ENCODE data around the gene TOP2A. TPM values are rescaled to one million over a fixed set of nuclear protein-coding genes. Genes with fewer than 3 reads are reported as not detected.
"Not testable (repeated sequence)": the region's sequence is repeated elsewhere in the genome, so short reads cannot be mapped to it uniquely, and the experiment has no call there.

The TOP2A gene
- polyA plus RNA-seq, 1 experiment = 53.5 TPM

- CTCF ChIA-PET = interaction anchor here (0.5 to 2.2 kb wide), 4 partner anchors 11 to 1275 kb away, joined by 3 to 12 read pairs (median 4); no protein-coding TSS in a partner anchor
These were observed 5.9 kb downstream of the TOP2A start for GRCh38 chr17:40411821-40412220.

GRCh38 chr17:40410082-40410481 is 7.6 kb downstream of the TOP2A start:
- no peak overlapping the region for H3K4me3 ChIP-seq (ENCODE audit: low read depth, low read length)
- H3K9me3 ChIP-seq (ENCODE audit: control insufficient read depth, insufficient read depth, low read length) = no peaks in the 10 kb centered on the region
- DNase-seq (ENCODE audit: low read depth, low spot score) = no peak
- H3K27ac ChIP-seq (ENCODE audit: low read depth, low read length) = no peak overlapping the region
- CTCF ChIA-PET = interaction anchor here (0.5 to 1.4 kb wide), 5 partner anchors 9 to 270 kb away, joined by 3 to 5 read pairs (median 4); partner anchors contain the start of gene CASC3
- H3K27me3 ChIP-seq (ENCODE audit: control insufficient read depth, insufficient read depth, low read length) = no peaks in the 10 kb centered on the region
- TF ChIP-seq, protein P1, sequence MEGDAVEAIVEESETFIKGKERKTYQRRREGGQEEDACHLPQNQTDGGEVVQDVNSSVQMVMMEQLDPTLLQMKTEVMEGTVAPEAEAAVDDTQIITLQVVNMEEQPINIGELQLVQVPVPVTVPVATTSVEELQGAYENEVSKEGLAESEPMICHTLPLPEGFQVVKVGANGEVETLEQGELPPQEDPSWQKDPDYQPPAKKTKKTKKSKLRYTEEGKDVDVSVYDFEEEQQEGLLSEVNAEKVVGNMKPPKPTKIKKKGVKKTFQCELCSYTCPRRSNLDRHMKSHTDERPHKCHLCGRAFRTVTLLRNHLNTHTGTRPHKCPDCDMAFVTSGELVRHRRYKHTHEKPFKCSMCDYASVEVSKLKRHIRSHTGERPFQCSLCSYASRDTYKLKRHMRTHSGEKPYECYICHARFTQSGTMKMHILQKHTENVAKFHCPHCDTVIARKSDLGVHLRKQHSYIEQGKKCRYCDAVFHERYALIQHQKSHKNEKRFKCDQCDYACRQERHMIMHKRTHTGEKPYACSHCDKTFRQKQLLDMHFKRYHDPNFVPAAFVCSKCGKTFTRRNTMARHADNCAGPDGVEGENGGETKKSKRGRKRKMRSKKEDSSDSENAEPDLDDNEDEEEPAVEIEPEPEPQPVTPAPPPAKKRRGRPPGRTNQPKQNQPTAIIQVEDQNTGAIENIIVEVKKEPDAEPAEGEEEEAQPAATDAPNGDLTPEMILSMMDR (IDR thresholded peaks at IDR 0.05; ENCODE audit: low read depth, low read length) = no peak
- POLR2A ChIA-PET = no interaction called here

More at GRCh38 chr17:40411821-40412220, 5.9 kb downstream of the TOP2A start:
- TF ChIP-seq, protein P1 (IDR thresholded peaks at IDR 0.05; ENCODE audit: low read depth, low read length) = no peak
- Histone ChIP-seq H3K27ac (ENCODE audit: low read depth, low read length) (no peak overlapping the region), H3K9me3 (ENCODE audit: control insufficient read depth, insufficient read depth, low read length) (no peaks in the 10 kb centered on the region), H3K4me3 (ENCODE audit: low read depth, low read length) (no peak overlapping the region), H3K27me3 (ENCODE audit: control insufficient read depth, insufficient read depth, low read length) (no peaks in the 10 kb centered on the region)
- POLR2A ChIA-PET = no interaction called here
- no peak for DNase-seq (ENCODE audit: low read depth, low spot score)

- ChIA-PET CTCF (interaction anchor here (0.6 to 1.3 kb wide), 7 partner anchors 9 to 234 kb away, joined by 3 to 6 read pairs (median 4); no protein-coding TSS in a partner anchor), POLR2A (interaction anchor here (1.3 kb wide), 1 partner anchor 8 kb away, joined by 5 read pairs; the partner anchor contains the start of gene TOP2A)
- H3K4me3 ChIP-seq (ENCODE audit: low read depth, low read length); H3K27ac ChIP-seq (ENCODE audit: low read depth, low read length); H3K27me3 ChIP-seq (ENCODE audit: control insufficient read depth, insufficient read depth, low read length); H3K9me3 ChIP-seq (ENCODE audit: control insufficient read depth, insufficient read depth, low read length); DNase-seq (ENCODE audit: low read depth, low spot score): not testable (repeated sequence)
These were observed 8.2 kb downstream of the TOP2A start for GRCh38 chr17:40409540-40409939.

- POLR2A ChIA-PET = no interaction called here
- no peak for DNase-seq (ENCODE audit: low read depth, low spot score)
- TF ChIP-seq, protein P1 (IDR thresholded peaks at IDR 0.05; ENCODE audit: low read depth, low read length) = no peak
These were observed 10.2 kb downstream of the TOP2A start for GRCh38 chr17:40407460-40407859.

GRCh38 chr17:40404003-40404402 is 13.7 kb downstream of the TOP2A start:
- no peak overlapping the region for H3K4me3 ChIP-seq (ENCODE audit: low read depth, low read length)
- no peak for DNase-seq (ENCODE audit: low read depth, low spot score)
- ChIA-PET POLR2A (no interaction called here), CTCF (no interaction called here)
- H3K27ac ChIP-seq (ENCODE audit: low read depth, low read length) = no peak overlapping the region
- TF ChIP-seq, protein P1 (IDR thresholded peaks at IDR 0.05; ENCODE audit: low read depth, low read length) = no peak
- no peaks in the 10 kb centered on the region for H3K9me3 ChIP-seq (ENCODE audit: control insufficient read depth, insufficient read depth, low read length)
- no peaks in the 10 kb centered on the region for H3K27me3 ChIP-seq (ENCODE audit: control insufficient read depth, insufficient read depth, low read length)

More at GRCh38 chr17:40407460-40407859, 10.2 kb downstream of the TOP2A start:
- Histone ChIP-seq H3K4me3 (ENCODE audit: low read depth, low read length) (no peak overlapping the region), H3K9me3 (ENCODE audit: control insufficient read depth, insufficient read depth, low read length) (no peaks in the 10 kb centered on the region), H3K27ac (ENCODE audit: low read depth, low read length) (no peak overlapping the region), H3K27me3 (ENCODE audit: control insufficient read depth, insufficient read depth, low read length) (no peaks in the 10 kb centered on the region)
- CTCF ChIA-PET = interaction anchor here (1.0 to 2.0 kb wide), 4 partner anchors 8 to 153 kb away, joined by 3 to 7 read pairs (median 4); partner anchors contain the start of gene TOP2A
